PC-3 (cell line): Measurements from ENCODE around the gene KCTD11. TPM values are rescaled to one million over a fixed set of nuclear protein-coding genes. Genes with fewer than 3 reads are reported as not detected.
"Not testable (repeated sequence)": the region's sequence is repeated elsewhere in the genome, so short reads cannot be mapped to it uniquely, and the experiment has no call there.

Source experiments
- ATAC-seq: fragments of 200-7000 bp; cut with Tn5 transposase; 2 replicates; pipeline ENCODE4 v1.9.1; 2020; ENCODE audit warnings: mild to moderate bottlenecking, moderate library complexity
- BruUV-seq: library from RNA; stranded (reverse); fragments of 400-500 nt; replicated peaks from 2 replicates; lab custom pipeline; 2021; lab: Mats Ljungman, UMichigan
- CTCF ChIA-PET: fragments of 300-600 bp; sonication (Branson Sonifier 250); formaldehyde crosslinking; loops from one replicate; lab custom pipeline; 2022; ENCODE audit warnings: antibody characterized with exemption; lab: Charles Lee
- POLR2A ChIA-PET: fragments of 300-600 bp; sonication (Branson Sonifier 250); formaldehyde crosslinking; loops from one replicate; lab custom pipeline; 2022; ENCODE audit warnings: antibody characterized with exemption; ENCODE audit not compliant: unreplicated experiment; lab: Charles Lee
- DNase-seq: peaks from one replicate; pipeline ENCODE4 v3.0.0-alpha.2; 2015
- H2AFZ ChIP-seq: fragments of 300-600 bp; sonication (generic); 2 replicates; pipeline ENCODE4 v1.6.0; 2016; ENCODE audit warnings: antibody characterized with exemption, low read length
- H3F3A ChIP-seq: fragments of 300-600 bp; sonication (generic); one replicate; pipeline ENCODE4 v1.6.0; 2017; ENCODE audit warnings: antibody characterized with exemption, low read length, control low read depth, mild to moderate bottlenecking; ENCODE audit not compliant: unreplicated experiment
- H3K27ac ChIP-seq: fragments of 300-600 bp; sonication (generic); 2 replicates; pipeline ENCODE4 v1.5.1; 2016; ENCODE audit warnings: mild to moderate bottlenecking, low read length
- H3K27me3 ChIP-seq: fragments of 300-600 bp; sonication (generic); 2 replicates; pipeline ENCODE4 v1.6.1; 2016; ENCODE audit warnings: low read length, mixed read lengths
- H3K36me3 ChIP-seq: fragments of 300-600 bp; sonication (generic); 2 replicates; pipeline ENCODE4 v1.6.1; 2016; ENCODE audit warnings: low read depth, mixed run types, low read length, mixed read lengths
- H3K4me1 ChIP-seq: fragments of 300-600 bp; sonication (generic); 2 replicates; pipeline ENCODE4 v1.5.1; 2016; ENCODE audit warnings: low read length; ENCODE audit not compliant: insufficient read depth
- H3K4me2 ChIP-seq: fragments of 300-600 bp; sonication (generic); 2 replicates; pipeline ENCODE4 v1.6.0; 2016; ENCODE audit warnings: low read length
- H3K4me3 ChIP-seq: fragments of 300-600 bp; sonication (generic); 2 replicates; pipeline ENCODE4 v1.5.1; 2016; ENCODE audit warnings: mild to moderate bottlenecking, low read length, mixed read lengths
- H3K79me2 ChIP-seq: fragments of 300-600 bp; sonication (generic); 2 replicates; pipeline ENCODE4 v1.6.1; 2017; ENCODE audit warnings: low read length, mixed read lengths
- H3K9ac ChIP-seq: fragments of 300-600 bp; sonication (generic); 2 replicates; pipeline ENCODE4 v1.6.0; 2016; ENCODE audit warnings: mild to moderate bottlenecking, low read length
- H3K9me2 ChIP-seq: fragments of 300-600 bp; sonication (generic); replicated peaks from 2 replicates; pipeline ENCODE4 v1.6.1; 2016; ENCODE audit warnings: mixed run types, low read length, mixed read lengths
- H3K9me3 ChIP-seq: fragments of 300-600 bp; sonication (generic); 2 replicates; pipeline ENCODE4 v1.6.1; 2016; ENCODE audit warnings: low read length, mixed read lengths
- H4K20me1 ChIP-seq: fragments of 300-600 bp; sonication (generic); 2 replicates; pipeline ENCODE4 v1.6.1; 2016; ENCODE audit warnings: low read length, mixed read lengths
- EZH2 ChIP-seq: fragments of 300-600 bp; sonication (generic); IDR thresholded peaks from one replicate; pipeline ENCODE4 v1.6.1; 2017; ENCODE audit warnings: antibody characterized with exemption, mild to moderate bottlenecking, low read length; ENCODE audit not compliant: unreplicated experiment
- EZH2phosphoT487 ChIP-seq: fragments of 300-600 bp; sonication (generic); IDR thresholded peaks from 2 replicates; pipeline ENCODE4 v1.6.1; 2018; ENCODE audit warnings: mild to moderate bottlenecking, antibody characterized with exemption, low read length, borderline replicate concordance
- intact Hi-C: fragments of 100-400 bp; cut with micrococcal nuclease; formaldehyde crosslinking; loops from 2 replicates; pipeline ENCODE4 v1.9.0; 2023
- total RNA-seq: library from RNA; depleted of rRNA; stranded (reverse); fragments of >200 nt; gene quantifications from 2 replicates; pipeline ENCODE4 v1.2.3, GENCODE V29; 2014
- TF ChIP-seq, protein P1 (sequence below): fragments of 300-600 bp; sonication (generic); conservative IDR thresholded peaks from 2 replicates; pipeline ENCODE4 v1.5.1; 2017; ENCODE audit warnings: antibody characterized with exemption, low read depth, mild to moderate bottlenecking, low read length

KCTD11 gene
- total RNA-seq, 1 experiment from 2014 or later: 7.0 TPM

DNA sequence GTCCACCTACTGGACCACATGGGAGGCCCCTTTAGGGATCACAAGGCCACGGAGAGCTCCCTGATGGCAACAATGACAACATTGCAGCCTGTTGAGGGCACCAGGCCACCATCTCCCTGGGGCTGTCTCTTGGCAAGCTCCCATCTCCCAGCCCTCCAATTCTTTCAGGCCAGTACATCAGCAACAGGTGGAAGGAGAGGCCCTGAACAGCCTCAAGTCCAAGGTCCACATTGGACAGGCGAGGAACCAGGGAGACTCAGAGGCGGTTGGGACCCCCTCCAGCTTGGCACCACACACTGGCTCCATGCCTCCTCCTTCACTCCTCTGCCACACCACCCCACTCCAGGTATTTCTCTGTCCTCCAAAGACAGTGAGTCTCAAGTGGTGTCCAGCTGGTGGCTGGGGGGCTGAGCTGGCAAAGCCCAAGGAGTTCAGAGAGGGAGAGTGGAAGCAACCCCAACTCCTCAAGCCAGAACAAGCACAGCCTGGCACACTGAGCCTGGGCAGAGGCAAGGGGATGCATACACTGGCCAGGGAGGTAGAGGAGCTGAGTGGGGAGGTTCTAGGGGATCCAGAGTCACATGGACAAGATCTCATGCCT is 16.9 kb upstream of the KCTD11 start:
- TF ChIP-seq EZH2 (no peak), EZH2phosphoT487 (no peak)
- TF ChIP-seq, protein P1, sequence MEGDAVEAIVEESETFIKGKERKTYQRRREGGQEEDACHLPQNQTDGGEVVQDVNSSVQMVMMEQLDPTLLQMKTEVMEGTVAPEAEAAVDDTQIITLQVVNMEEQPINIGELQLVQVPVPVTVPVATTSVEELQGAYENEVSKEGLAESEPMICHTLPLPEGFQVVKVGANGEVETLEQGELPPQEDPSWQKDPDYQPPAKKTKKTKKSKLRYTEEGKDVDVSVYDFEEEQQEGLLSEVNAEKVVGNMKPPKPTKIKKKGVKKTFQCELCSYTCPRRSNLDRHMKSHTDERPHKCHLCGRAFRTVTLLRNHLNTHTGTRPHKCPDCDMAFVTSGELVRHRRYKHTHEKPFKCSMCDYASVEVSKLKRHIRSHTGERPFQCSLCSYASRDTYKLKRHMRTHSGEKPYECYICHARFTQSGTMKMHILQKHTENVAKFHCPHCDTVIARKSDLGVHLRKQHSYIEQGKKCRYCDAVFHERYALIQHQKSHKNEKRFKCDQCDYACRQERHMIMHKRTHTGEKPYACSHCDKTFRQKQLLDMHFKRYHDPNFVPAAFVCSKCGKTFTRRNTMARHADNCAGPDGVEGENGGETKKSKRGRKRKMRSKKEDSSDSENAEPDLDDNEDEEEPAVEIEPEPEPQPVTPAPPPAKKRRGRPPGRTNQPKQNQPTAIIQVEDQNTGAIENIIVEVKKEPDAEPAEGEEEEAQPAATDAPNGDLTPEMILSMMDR: no peak
- ChIA-PET POLR2A (no interaction called here), CTCF (no interaction called here)
- intact Hi-C loops: no loop called here
- Histone ChIP-seq H3K4me3 (no peak overlapping the region), H4K20me1 (no peaks in the 10 kb centered on the region), H3K79me2 (no peaks in the 10 kb centered on the region), H3K9ac (no peak overlapping the region), H3K4me2 (no peak overlapping the region), H3K27me3 (no peaks in the 10 kb centered on the region), H3K36me3 (no peaks in the 10 kb centered on the region), H3K4me1 (no peaks in the 10 kb centered on the region), H2AFZ (no peak overlapping the region), H3F3A (no peaks in the 10 kb centered on the region), H3K9me2 (no peaks in the 10 kb centered on the region), H3K27ac (no peak overlapping the region), H3K9me3 (no peaks in the 10 kb centered on the region)
- DNase-seq (no peak), ATAC-seq (no peak)
- BruUV-seq: no TSS peak

DNA sequence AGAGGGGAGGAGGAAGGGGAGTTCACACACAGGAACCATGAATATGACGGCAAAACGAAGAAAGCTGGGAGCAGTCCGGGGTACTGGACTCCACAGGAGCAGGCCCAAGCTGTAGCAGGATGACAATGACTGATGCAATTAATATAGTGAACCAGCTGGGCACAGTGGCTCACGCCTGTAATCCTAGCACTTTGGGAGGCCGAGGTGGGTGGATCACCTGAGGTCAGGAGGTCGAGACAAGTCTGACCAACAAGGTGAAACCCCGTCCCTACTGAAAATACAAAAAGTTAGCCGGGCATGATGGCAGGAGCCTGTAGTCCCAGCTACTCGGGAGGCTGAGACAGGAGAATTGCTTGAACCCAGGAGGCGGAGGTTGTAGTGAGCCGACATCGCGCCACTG is 16.2 kb upstream of the KCTD11 start:
- CTCF ChIA-PET, H3K4me2 ChIP-seq, H3K27me3 ChIP-seq, H3K9me3 ChIP-seq, H3K36me3 ChIP-seq, intact Hi-C loops, H4K20me1 ChIP-seq, BruUV-seq, H3F3A ChIP-seq, H3K4me3 ChIP-seq, H2AFZ ChIP-seq, H3K9ac ChIP-seq, H3K79me2 ChIP-seq, H3K4me1 ChIP-seq, DNase-seq, H3K9me2 ChIP-seq, POLR2A ChIA-PET, ATAC-seq, H3K27ac ChIP-seq: not testable (repeated sequence)

DNA sequence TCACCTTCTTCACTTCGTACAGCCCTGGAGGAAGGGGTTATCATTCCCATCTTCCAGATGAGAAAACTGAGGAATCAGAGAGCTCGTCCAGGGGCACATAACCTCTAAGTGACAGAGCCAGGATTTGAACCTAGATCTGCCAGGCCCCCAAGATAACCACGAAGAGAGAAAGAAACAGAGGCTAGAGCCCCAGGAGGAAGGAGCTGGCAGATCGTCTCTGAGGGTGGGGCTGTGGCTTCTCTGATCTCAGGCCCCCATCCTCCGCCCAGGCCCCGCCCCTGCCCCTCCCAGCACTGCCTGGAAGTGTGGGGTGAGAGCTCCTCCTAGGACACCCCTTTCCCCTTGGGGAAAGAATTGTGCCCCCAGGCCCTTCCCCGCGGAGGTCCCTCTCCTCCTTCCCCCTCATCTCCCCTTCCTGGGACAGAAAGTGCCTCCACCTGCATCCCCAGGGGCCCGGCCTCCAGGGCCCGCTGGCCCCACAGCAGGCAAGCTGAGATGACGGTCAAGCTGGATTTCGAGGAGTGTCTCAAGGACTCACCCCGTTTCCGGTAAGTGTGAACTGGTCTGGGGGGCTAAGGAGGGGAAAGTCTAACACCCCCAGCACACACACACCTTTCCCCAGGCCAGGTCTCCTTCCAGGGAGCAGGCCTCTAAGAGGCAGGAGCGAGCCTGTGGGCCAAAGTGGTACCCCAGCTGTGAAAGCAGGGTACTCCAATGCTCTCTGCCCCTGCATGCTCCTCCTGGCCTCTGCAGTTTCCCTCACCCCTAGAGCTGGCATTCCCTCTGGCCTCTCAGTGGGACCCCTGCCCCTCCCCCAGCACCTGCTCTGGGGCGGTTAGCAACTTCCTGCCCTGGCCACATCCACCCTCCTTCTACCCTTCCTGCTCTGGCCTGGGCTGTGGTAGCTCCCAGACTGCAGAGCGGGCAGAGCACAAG is 15.5 kb upstream of the KCTD11 start, which contains the start of gene ACAP1:
Gene ACAP1 (plus strand): TSS at position 290 of the 936 bp plus-strand sequence. CDS start 206 bp downstream, at position 496.
- no peak for TF ChIP-seq EZH2phosphoT487
- TF ChIP-seq, protein P1: no peak
- no peak for TF ChIP-seq EZH2
- no peak within 1 kb of the TSS for H3K4me3 ChIP-seq
- no peaks in the 10 kb centered on the region for H3K9me3 ChIP-seq
- no peak within 1 kb of the TSS for H3K4me2 ChIP-seq
- no peaks in the 10 kb centered on the region for H3K36me3 ChIP-seq
- H3K27me3 ChIP-seq: no peaks in the 10 kb centered on the region
- no peak within 1 kb of the TSS for H3K9ac ChIP-seq
- intact Hi-C loops: no loop called here
- no peaks in the 10 kb centered on the region for H3K4me1 ChIP-seq
- H3F3A ChIP-seq: no peaks in the 10 kb centered on the region
- CTCF ChIA-PET: no interaction called here
- no peaks in the 10 kb centered on the region for H4K20me1 ChIP-seq
- no peak for DNase-seq
- ATAC-seq: no peak
- no TSS peak for BruUV-seq
- H3K79me2 ChIP-seq: no peaks in the 10 kb centered on the region
- no peak within 1 kb of the TSS for H3K27ac ChIP-seq
- no peaks in the 10 kb centered on the region for H3K9me2 ChIP-seq
- POLR2A ChIA-PET: no interaction called here
- H2AFZ ChIP-seq: no peak within 1 kb of the TSS

DNA sequence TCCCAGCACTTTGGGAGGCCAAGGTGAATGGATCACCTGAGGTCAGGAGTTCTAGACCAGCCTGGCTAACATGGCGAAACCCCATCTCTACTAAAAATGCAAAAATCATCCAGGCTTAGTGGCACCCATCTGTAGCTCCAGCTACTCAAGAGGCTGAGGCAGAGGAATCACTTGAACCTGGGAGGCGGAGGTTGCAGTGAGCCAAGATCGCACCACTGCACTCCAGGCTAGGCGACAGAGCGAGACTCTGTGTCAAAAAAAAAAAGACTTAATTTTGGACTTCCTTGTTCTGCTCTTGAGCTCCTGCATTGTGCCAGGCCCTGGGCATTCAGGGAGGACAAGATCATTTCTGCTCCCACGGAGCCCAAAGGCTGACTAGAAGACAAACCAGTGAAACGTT is 14.4 kb upstream of the KCTD11 start:
- CTCF ChIA-PET, POLR2A ChIA-PET, H3K9ac ChIP-seq: not testable (repeated sequence)

More for the DNA sequence above, 14.4 kb upstream of the KCTD11 start:
- H2AFZ ChIP-seq, H3K36me3 ChIP-seq, H3K79me2 ChIP-seq, DNase-seq, H3K9me3 ChIP-seq, H3K4me2 ChIP-seq, H3K27me3 ChIP-seq, BruUV-seq, H4K20me1 ChIP-seq, H3K4me1 ChIP-seq, ATAC-seq, H3F3A ChIP-seq, intact Hi-C loops, H3K9me2 ChIP-seq, H3K27ac ChIP-seq, H3K4me3 ChIP-seq: not testable (repeated sequence)
